Activated CD4-positive, alpha-beta T cell treated with anti-CD3 and anti-CD28 coated beads for 48 hours (primary cell): ENCODE results near the gene CEP76.

Source experiments
- DNase-seq: peaks from one replicate; pipeline ENCODE4 v3.0.0-alpha.2; 2020

The CEP76 gene

GRCh38 chr18:12702221-12703095, at the start of gene CEP76, which contains the start of gene PSMG2:
CEP76 (minus strand) TSS chr18:12702723; CDS start chr18:12702548, 175 bp downstream.
PSMG2 (plus strand) TSS chr18:12703042; CDS start chr18:12703108, 66 bp downstream.
- peak; percentile 90 for DNase-seq

GRCh38 chr18:12751891-12752290, 49.4 kb upstream of the CEP76 start:
- DNase-seq, result no peak

GRCh38 chr18:12751503-12751884, 49.0 kb upstream of the CEP76 start:
- no peak for DNase-seq

- no peak for DNase-seq
These were observed 48.4 kb upstream of the CEP76 start for GRCh38 chr18:12750715-12751502.

GRCh38 chr18:12750076-12750714, 47.7 kb upstream of the CEP76 start:
- peak; percentile 49 for DNase-seq

GRCh38 chr18:12749121-12749520, 46.6 kb upstream of the CEP76 start:
- DNase-seq, result no peak

GRCh38 chr18:12748671-12749070, 46.1 kb upstream of the CEP76 start:
- DNase-seq, result no peak

- no peak for DNase-seq
These were observed 45.2 kb upstream of the CEP76 start for GRCh38 chr18:12747530-12748315.

GRCh38 chr18:12745095-12745795, 42.7 kb upstream of the CEP76 start:
- DNase-seq, result no peak

GRCh38 chr18:12744103-12744502, 41.6 kb upstream of the CEP76 start:
- DNase-seq, result no peak

GRCh38 chr18:12742453-12742852, 39.9 kb upstream of the CEP76 start:
- DNase-seq, result no peak

GRCh38 chr18:12741351-12741750, 38.8 kb upstream of the CEP76 start:
- peak; percentile 14 for DNase-seq

GRCh38 chr18:12737243-12737902, 34.9 kb upstream of the CEP76 start:
- no peak for DNase-seq

- peak; percentile 64 for DNase-seq
These were observed 24.4 kb upstream of the CEP76 start for GRCh38 chr18:12726774-12727550.

GRCh38 chr18:12726331-12726730, 23.8 kb upstream of the CEP76 start:
- no peak for DNase-seq

- DNase-seq, result no peak
These were observed 20.2 kb upstream of the CEP76 start for GRCh38 chr18:12722731-12723130.

GRCh38 chr18:12721495-12722275, 19.2 kb upstream of the CEP76 start:
- no peak for DNase-seq

- no peak for DNase-seq
These were observed 8.9 kb upstream of the CEP76 start for GRCh38 chr18:12711446-12711845.

- DNase-seq, result peak; percentile 38
These were observed 1.1 kb upstream of the CEP76 start for GRCh38 chr18:12703664-12704063.
